ENCODE results near the gene SORL1-AS1.

Gene SORL1-AS1

GRCh38 chr11:121451178-121451985, 1.4 kb downstream of the SORL1-AS1 start:
- no peak for DNase-seq

DNA sequence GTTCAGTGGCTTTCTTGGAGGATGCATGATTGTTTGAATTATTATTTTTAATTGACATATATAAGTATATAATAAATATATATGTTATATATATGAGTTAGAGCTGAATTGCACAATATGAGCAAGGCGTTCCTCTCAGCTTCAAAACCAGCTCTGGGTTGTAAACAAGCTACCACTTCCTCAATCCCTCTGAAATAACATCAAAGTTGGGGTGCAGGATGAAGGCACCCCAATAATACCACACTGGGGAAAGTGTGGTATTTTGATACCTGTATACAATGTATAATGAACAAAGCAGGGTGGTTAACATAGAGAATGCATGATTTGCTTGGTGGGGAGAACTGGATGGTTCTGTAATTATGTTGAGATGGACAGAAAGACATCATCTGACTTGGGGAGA, 2.4 kb downstream of the SORL1-AS1 start:
- DNase-seq, result no peak

- no peak for DNase-seq
These were observed 3.1 kb downstream of the SORL1-AS1 start for GRCh38 chr11:121449626-121450025.

GRCh38 chr11:121449123-121449522, 3.6 kb downstream of the SORL1-AS1 start:
- DNase-seq, result no peak

- DNase-seq, result no peak
These were observed 4.3 kb downstream of the SORL1-AS1 start for GRCh38 chr11:121448431-121448941.

DNA sequence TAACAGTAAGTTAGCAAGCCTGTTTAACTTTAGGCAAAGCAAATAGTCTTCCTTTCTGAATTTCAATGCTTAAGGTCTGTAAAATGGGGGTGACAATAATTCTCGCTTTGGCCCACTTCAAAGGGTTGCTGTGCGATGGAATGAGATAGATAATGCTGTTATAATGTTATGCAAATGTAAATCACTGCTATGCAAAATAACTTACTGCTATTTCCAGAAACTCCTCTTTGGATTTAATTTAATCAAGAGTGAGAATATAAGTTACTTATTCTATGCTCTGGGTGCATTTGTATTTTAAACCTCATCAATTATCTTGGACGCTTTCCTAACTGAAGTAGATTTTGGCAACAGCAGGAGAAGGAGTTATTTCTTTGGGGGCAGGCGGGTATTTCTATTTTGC, 4.8 kb downstream of the SORL1-AS1 start:
- no peak for DNase-seq

DNA sequence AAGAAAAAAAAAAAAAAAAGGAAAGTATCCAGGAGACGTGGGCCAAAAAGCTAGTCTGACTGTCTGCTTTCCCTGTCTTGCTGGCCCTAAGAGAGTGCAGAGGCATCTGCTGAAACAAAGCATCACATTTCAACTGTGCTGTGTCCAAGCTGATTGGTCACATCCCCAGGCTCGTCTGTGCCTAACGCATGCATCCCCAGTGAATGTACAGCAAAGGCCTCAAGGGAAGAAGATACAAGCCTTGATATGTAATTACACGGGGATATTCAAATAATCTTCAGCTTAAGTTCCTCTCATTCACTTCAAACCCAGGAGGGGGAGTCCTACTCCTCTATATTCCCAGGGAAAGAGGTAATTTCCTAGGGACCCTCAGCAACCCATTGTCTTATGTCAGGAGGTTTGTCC, 6.0 kb downstream of the SORL1-AS1 start:
- DNase-seq, result no peak

DNA sequence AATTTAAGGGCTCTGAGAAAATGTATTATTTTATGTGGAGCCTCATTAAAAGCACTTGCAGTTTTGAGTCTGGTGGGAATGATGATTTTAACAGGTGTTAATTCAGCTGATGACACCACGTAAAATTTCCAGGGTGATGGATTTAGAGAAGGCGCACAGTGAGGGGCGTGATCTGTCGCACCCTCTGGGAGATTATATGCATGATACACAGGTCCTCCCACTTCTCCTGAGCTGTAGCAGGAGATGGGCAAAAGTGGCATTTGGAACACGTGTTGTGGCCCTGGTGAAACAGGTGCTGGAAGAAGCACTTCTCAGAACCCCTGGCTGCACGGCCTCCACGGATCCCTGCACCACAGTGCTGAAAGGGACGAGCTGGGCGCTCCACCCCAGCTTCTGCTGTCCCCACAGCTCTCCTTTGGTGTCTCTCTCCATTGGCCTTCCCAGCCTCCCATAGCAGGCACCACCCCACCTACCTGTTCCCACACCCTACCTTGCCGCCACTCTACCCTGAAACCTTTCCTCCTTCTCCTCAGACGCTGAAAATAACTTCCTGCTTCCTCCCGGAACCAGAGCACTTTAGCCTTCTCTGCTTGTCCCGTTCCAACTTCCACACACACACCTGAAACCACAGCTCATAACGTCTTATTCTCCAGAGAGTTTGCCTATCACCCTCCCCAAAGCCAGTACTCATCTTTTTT, 7.5 kb downstream of the SORL1-AS1 start:
- DNase-seq, result no peak

DNA sequence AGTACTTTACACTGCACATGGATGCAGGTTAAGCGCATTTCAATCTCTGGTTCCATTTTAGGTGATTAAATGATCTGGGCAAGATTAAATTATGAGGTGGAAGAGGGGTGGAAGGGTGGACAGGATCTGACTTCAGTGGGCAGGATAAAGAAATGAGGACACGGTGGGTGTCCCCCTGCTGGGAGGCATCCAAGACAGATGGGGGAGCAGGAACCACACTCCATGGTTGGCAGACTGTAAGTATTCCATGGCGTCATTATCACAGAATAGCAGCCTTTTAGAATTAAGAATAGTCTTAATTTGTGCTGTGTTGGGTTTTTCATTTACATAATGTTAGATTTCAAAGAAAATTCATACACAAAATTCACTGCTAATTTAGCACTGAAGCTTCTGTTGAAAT, 8.2 kb downstream of the SORL1-AS1 start:
- no peak for DNase-seq

DNA sequence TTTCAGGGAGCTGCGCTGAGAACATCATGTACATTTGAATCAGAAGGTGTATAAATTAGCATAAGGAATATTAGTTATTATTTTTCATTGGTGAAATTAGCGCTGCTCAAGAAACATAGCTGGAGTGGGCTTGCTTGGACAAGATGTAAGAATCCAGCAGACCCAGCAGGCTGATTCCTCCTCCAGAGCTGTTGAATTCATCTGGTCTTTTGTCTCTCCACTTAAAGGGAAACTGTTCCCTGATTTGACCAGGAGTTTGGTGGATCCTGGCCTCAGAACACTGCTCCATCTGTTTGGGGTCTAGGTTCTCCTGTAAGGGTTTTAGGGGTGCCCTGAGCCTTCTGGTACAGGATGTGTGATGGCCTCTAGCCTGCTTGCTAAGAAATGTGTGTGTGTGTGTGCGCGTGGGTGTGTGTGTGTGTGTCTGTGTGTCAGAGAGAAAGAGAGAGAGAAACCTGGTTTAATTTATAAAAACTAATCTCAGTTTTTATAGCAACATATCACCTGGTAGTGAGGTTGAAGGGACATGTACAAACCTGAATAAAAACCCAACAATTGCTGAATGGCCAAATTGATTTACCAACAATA, 9.0 kb downstream of the SORL1-AS1 start:
- no peak for DNase-seq

DNA sequence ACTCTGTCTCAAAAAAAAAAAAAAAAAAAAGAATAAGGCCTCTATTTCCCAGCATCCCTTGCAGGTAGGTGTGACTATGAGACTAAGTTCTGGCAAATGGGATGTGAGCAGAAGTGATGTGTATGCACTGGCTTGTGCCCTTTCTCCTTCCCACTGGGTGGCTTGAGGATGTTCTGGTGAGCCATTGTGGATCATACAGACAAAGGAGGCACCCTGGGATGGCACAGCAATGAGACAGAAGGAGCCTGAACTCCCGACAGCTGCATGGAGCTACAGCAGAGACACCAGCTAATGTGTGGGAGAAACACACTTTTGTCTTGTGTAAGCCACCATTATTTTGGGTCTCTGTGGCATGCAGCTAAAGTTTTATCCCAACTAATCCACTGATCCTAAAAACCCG, 11.2 kb downstream of the SORL1-AS1 start:
- no peak for DNase-seq

DNA sequence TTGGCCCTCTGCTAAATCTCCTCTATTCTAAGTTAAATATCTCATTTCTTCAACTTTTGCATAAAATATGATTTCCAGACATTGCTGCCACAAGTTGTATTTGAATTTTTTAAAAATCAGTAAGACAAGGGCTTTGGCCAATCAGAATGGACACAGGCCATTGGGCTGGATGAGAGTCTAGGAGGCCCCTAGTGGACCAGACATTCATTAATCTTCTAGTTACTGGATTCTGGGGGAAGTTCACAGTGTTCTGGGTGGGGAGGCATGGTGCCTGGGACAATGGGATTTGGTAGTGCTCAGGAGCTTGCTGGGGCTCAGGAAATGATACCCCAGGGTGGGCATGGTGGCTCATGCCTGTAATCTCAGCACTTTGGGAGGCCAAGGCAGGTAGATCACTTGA, 13.0 kb downstream of the SORL1-AS1 start:
- DNase-seq, result no peak

DNA sequence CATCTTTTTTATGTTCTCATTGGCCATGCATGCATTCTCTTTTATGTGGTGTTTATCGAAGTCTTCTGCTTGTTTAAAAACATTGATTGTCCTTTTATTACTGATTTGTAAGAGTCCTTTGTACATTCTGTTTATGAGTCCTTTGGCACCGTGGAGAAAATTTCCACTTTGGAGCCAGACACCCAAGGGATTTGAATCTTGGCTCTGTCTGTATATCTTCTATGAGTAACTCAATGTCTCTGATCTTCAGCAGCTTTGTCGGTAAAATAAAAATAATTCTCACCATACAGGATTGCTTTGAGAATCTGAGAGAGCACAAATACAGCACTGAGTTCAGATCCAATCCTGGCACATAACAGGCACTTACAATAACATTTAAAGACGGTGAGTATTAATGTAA, 13.4 kb downstream of the SORL1-AS1 start:
- DNase-seq, result no peak

DNA sequence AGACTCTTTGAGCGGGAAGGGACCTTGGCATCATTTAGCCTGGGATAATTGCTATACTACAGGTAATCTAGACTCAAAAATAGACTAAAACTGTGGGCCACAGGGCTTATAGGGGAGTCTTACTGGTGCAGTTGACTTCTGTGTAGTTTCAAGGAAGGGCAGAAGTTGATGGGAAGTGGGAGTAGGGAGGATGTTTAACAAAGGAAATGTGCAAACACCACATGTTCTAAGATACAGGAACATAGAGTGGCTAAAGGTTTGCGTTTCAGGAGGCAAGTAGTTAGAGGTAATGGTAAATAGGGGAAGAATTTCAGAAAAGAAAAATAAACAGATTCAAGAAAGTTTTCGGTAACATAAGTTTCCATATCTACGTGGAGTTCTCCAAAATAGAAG, 15.1 kb downstream of the SORL1-AS1 start:
- DNase-seq, result no peak

- DNase-seq, result no peak
These were observed 15.6 kb downstream of the SORL1-AS1 start for GRCh38 chr11:121437018-121437685.

DNA sequence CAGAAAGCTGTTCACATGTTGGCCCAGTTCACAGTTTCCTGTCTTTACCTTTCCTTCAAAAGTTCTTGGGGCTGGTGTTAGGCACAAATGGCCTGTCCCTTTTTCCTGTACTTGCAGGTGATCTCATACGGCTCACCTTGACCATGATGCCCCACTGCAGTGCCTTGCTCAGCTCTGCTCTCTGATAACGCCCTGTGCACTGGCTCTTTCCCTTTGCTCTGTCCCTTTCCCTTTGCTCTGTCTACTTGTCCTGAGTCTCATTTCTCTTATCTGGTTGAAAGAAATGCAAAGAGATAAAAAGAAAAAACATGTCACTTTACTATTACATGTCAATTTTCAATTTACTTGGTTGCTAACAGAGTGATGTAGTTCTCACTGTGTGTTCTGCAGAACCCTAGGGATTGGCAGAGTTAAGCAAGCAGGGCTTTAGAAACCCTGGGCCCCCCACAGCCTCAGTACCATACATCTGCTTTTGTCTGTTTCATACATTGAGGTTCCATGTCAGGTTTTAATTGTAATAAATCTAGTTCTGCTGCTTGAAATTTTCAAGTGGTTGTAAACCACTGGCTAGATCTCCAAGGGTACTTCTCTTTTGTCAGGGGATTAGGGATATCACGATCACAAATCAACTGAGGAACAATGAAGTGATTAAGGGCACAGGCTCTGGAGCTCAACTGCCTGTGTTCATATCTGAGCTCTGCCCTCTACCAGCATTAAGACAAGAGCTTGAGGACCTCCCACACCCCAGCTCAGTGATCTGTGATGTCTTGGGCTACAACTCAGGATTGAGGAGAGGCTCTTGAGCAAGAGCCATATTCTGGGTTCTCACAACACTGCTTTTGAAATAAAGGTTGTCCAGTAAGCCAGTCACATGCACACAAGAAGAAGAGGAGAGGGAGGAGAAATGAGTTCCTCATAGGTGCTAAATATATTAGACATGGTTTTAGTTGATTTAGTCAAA, 16.9 kb downstream of the SORL1-AS1 start:
- DNase-seq, result no peak

GRCh38 chr11:121435132-121435531, 17.6 kb downstream of the SORL1-AS1 start:
- no peak for DNase-seq

GRCh38 chr11:121431820-121432526, 20.8 kb downstream of the SORL1-AS1 start:
- DNase-seq, result no peak

DNA sequence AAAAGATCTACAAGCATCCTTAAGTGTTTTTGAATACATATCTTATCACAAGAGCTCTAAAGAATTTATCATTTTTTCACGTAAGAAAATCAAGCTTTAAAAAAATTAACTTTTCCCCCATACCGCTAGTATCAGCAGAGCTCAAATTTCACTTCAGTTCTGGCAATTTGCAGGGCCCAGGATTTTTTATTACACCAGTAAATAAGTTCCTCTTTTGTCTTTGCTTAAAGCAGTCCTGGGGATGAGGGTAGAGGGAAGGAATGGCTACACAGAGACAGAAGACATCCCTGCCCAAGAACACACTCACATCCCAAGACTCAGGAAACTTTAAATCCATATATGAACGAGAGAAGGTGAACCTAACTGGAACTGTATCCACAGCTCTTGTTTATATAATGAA, 23.2 kb downstream of the SORL1-AS1 start:
- DNase-seq, result no peak

DNA sequence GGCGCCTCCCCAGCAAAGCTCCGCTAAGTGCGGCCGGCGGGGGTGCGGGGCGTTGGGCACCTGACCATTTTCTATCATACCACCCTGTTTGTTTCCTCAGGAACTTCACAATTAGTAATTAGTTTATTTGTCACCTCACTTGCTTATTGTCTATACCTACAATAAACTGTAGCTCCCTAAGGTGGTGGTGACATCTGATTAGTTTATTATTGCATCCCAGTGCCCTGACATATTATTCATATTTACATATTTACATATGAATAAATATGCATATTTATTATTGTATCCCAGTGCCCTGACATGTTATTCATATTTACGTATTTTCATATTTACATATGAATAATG, 25.4 kb downstream of the SORL1-AS1 start:
- no peak for DNase-seq

Data from left hindlimb (tissue), 1 donor.